Endothelial cell of hepatic sinusoid (primary cell): ENCODE results near the gene ALX4.

Experiments
- in situ Hi-C: cut with HindIII; loops from 2 replicates; pipeline ENCODE4 v1.10.0; 2017; ENCODE audit warnings: low sequenced_read_pairs

ALX4 gene

GRCh38 chr11:44335919-44336318 lies 26.0 kb upstream of the ALX4 start:
- in situ Hi-C loops, result no loop called here

- in situ Hi-C loops, result no loop called here
These were observed 25.3 kb upstream of the ALX4 start for GRCh38 chr11:44335052-44335760.

- in situ Hi-C loops, result no loop called here
These were observed 24.5 kb upstream of the ALX4 start for GRCh38 chr11:44334356-44335004.

- in situ Hi-C loops, result no loop called here
These were observed 23.6 kb upstream of the ALX4 start for GRCh38 chr11:44333271-44334218.

GRCh38 chr11:44332665-44333064 lies 22.7 kb upstream of the ALX4 start:
- in situ Hi-C loops, result no loop called here

- in situ Hi-C loops, result no loop called here
These were observed 19.7 kb upstream of the ALX4 start for GRCh38 chr11:44329472-44330230.

GRCh38 chr11:44328138-44328660 lies 18.3 kb upstream of the ALX4 start:
- in situ Hi-C loops, result no loop called here

- in situ Hi-C loops, result no loop called here
These were observed 17.8 kb upstream of the ALX4 start for GRCh38 chr11:44327730-44328129.

GRCh38 chr11:44326615-44327475 lies 16.9 kb upstream of the ALX4 start:
- in situ Hi-C loops, result no loop called here

- in situ Hi-C loops, result no loop called here
These were observed 15.8 kb upstream of the ALX4 start for GRCh38 chr11:44325698-44326097.

- in situ Hi-C loops, result loop anchor here (5.0 to 25.0 kb wide), 3 partner anchors 68 to 212 kb away; no protein-coding TSS in a partner anchor
These were observed 15.0 kb upstream of the ALX4 start for GRCh38 chr11:44324749-44325525.

GRCh38 chr11:44324222-44324621 lies 14.3 kb upstream of the ALX4 start:
- in situ Hi-C loops, result loop anchor here (5.0 to 25.0 kb wide), 3 partner anchors 67 to 213 kb away; no protein-coding TSS in a partner anchor

GRCh38 chr11:44322243-44322642 lies 12.3 kb upstream of the ALX4 start:
- in situ Hi-C loops, result loop anchor here (5.0 to 25.0 kb wide), 3 partner anchors 65 to 215 kb away; no protein-coding TSS in a partner anchor

- in situ Hi-C loops, result loop anchor here (5.0 to 25.0 kb wide), 3 partner anchors 64 to 216 kb away; no protein-coding TSS in a partner anchor
These were observed 11.1 kb upstream of the ALX4 start for GRCh38 chr11:44321059-44321458.

- in situ Hi-C loops, result loop anchor here (5.0 to 25.0 kb wide), 3 partner anchors 63 to 217 kb away; no protein-coding TSS in a partner anchor
These were observed 10.5 kb upstream of the ALX4 start for GRCh38 chr11:44320289-44320973.

GRCh38 chr11:44319552-44320288 lies 9.8 kb upstream of the ALX4 start:
- in situ Hi-C loops, result loop anchor here (5.0 to 25.0 kb wide), 3 partner anchors 62 to 218 kb away; no protein-coding TSS in a partner anchor

GRCh38 chr11:44319170-44319551 lies 9.2 kb upstream of the ALX4 start:
- in situ Hi-C loops, result loop anchor here (25.0 kb wide), 1 partner anchor 218 kb away; no protein-coding TSS in a partner anchor
